Fibroblast of the aortic adventitia (primary cell): ENCODE results near the gene INSRR. TPM values are rescaled to one million over a fixed set of nuclear protein-coding genes. Genes with fewer than 3 reads are reported as not detected.

Experiments
- DNase-seq: peaks from one replicate; pipeline ENCODE4 v3.0.0-alpha.2; 2010; ENCODE audit warnings: low read depth
- H3K4me3 ChIP-seq: 2 replicates; pipeline ENCODE4 v1.5.1; 2011; ENCODE audit warnings: low read depth, mild to moderate bottlenecking, control low read depth, low read length, moderate library complexity
- total RNA-seq: library from RNA; depleted of rRNA; stranded (reverse); fragments of >200 nt; gene quantifications from 2 replicates; pipeline ENCODE4 v1.2.3, GENCODE V29; 2012; ENCODE audit warnings: low replicate concordance
- TF ChIP-seq, protein P1 (sequence below): IDR thresholded peaks from 2 replicates; pipeline ENCODE4 v1.5.1; 2011; ENCODE audit warnings: mild to moderate bottlenecking, low read length, control low read depth, inconsistent platforms; ENCODE audit not compliant: insufficient read depth

INSRR gene
- total RNA-seq, 1 donor: not detected

- H3K4me3 ChIP-seq: no peak overlapping the region
- DNase-seq: peak; percentile 66
- TF ChIP-seq, protein P1, sequence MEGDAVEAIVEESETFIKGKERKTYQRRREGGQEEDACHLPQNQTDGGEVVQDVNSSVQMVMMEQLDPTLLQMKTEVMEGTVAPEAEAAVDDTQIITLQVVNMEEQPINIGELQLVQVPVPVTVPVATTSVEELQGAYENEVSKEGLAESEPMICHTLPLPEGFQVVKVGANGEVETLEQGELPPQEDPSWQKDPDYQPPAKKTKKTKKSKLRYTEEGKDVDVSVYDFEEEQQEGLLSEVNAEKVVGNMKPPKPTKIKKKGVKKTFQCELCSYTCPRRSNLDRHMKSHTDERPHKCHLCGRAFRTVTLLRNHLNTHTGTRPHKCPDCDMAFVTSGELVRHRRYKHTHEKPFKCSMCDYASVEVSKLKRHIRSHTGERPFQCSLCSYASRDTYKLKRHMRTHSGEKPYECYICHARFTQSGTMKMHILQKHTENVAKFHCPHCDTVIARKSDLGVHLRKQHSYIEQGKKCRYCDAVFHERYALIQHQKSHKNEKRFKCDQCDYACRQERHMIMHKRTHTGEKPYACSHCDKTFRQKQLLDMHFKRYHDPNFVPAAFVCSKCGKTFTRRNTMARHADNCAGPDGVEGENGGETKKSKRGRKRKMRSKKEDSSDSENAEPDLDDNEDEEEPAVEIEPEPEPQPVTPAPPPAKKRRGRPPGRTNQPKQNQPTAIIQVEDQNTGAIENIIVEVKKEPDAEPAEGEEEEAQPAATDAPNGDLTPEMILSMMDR: peak; percentile 86
Measured at GRCh38 chr1:156797212-156797871, 61.6 kb downstream of the INSRR start.

- TF ChIP-seq, protein P1: no peak
- DNase-seq: no peak
- H3K4me3 ChIP-seq: no peak overlapping the region
Measured at GRCh38 chr1:156796340-156797097, 62.4 kb downstream of the INSRR start.

- TF ChIP-seq, protein P1: no peak
- DNase-seq: no peak
Measured at GRCh38 chr1:156795787-156796186, 63.1 kb downstream of the INSRR start.

DNA sequence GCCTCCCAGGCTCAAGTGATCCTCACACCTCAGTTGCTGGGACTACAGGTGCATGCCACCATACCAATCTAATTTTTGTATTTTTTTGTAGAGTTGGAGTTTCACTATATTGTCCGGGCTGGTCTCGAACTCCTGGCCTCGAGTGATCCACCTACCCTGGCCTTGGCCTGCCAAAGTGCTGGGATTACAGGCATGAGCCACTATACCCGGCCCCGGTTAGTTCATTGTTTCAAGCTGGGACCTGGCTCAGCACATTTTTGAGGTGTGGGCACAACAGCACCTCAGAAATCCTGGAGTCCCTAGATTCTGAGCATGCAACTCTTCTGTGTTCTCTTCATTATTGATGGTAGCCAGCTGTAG is 63.6 kb downstream of the INSRR start:
- TF ChIP-seq, protein P1: no peak
- no peak overlapping the region for H3K4me3 ChIP-seq
- DNase-seq: no peak

More at GRCh38 chr1:156795787-156796186, 63.1 kb downstream of the INSRR start:
- no peak overlapping the region for H3K4me3 ChIP-seq

- TF ChIP-seq, protein P1: no peak
- DNase-seq: no peak
- no peak overlapping the region for H3K4me3 ChIP-seq
Measured at GRCh38 chr1:156794506-156795373, 64.2 kb downstream of the INSRR start.

Other genes starting within 250 kb of the INSRR start
- gene HAPLN2, start 239.7 kb downstream of the INSRR start, total RNA-seq: not detected in 2 replicates
- not detected in 2 replicates for gene BCAN, start 217.0 kb downstream of the INSRR start, total RNA-seq
- 44.5 and 83.0 TPM in 2 replicates for gene NES, start 181.7 kb downstream of the INSRR start, total RNA-seq
- gene CRABP2, start 153.5 kb downstream of the INSRR start, total RNA-seq: 62.7 and 68.9 TPM in 2 replicates
- gene METTL25B, start 130.6 kb downstream of the INSRR start, total RNA-seq: 4.1 and 10.9 TPM in 2 replicates
- 9.9 and 27.4 TPM in 2 replicates for gene ISG20L2, start 130.4 kb downstream of the INSRR start, total RNA-seq
- gene MRPL24, start 118.0 kb downstream of the INSRR start, total RNA-seq: 19.0 and 42.8 TPM in 2 replicates
- 146 and 299 TPM in 2 replicates for gene HDGF, start 107.4 kb downstream of the INSRR start, total RNA-seq
- 28.3 and 33.8 TPM in 2 replicates for gene PRCC, start 91.6 kb downstream of the INSRR start, total RNA-seq
- gene SH2D2A, start 42.3 kb downstream of the INSRR start, total RNA-seq: not detected in 2 replicates
- gene NTRK1, start 1.7 kb upstream of the INSRR start, total RNA-seq: 0.09 TPM in 1 of 2 replicates, not detected in the other
- gene PEAR1, start 34.6 kb upstream of the INSRR start, total RNA-seq: 4.8 and 10.8 TPM in 2 replicates
- gene LRRC71, start 61.5 kb upstream of the INSRR start, total RNA-seq: 0.09 TPM in 1 of 2 replicates, not detected in the other
- gene ARHGEF11, start 186.6 kb upstream of the INSRR start, total RNA-seq: 32.2 and 53.2 TPM in 2 replicates
- not detected in 2 replicates for gene ETV3L, start 240.7 kb upstream of the INSRR start, total RNA-seq